Endothelial cell of hepatic sinusoid (primary cell): Measurements from ENCODE around the gene JPH3.
"Not testable (repeated sequence)": the region's sequence is repeated elsewhere in the genome, so short reads cannot be mapped to it uniquely, and the experiment has no call there.

Experiments used
- in situ Hi-C: cut with HindIII; loops from 2 replicates; pipeline ENCODE4 v1.10.0; 2017; ENCODE audit warnings: low sequenced_read_pairs

JPH3 gene

GRCh38 chr16:87572959-87573358 is 29.3 kb upstream of the JPH3 start:
- in situ Hi-C loops: loop anchor here (5.0 kb wide), 1 partner anchor 36 kb away; no protein-coding TSS in a partner anchor

DNA sequence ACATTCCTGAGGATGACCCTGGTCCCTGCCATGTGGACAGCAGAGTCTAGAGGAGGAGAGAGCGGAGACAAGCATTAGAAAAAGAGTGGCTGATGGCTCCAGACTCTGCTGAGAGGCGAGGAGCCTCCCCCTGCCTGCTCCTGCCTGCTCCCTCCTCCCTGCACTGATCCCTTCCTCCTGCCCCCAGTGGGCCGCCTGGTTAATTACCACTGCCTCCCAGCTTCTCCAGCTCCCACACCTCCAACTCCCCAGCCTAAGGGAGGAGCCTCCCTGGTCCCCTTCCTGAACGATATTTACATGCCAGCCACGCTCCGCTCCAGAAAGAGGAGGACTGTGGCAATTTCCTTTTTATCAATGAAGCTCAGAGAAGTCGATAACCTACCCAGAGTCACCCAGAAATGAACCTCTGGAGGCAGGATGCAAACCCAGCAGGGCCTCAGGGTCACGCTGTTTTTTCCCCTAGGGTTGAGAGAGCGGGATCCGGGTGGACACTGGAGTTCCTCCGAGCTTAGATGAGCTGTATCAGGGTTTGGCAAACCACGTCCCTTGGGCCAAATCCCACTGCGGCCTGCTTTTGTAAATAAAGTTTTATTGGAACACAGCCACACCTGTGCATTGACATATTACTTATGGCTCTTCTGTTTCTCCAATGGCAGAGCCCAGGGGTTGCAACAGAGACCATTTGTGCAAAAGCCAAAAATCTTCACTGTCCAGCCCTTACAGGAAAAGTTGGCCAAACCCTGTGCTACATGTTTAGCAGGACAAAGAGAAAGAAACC is 27.1 kb upstream of the JPH3 start:
- in situ Hi-C loops: no loop called here

- in situ Hi-C loops: no loop called here
Measured at GRCh38 chr16:87576171-87576570, 26.1 kb upstream of the JPH3 start.

DNA sequence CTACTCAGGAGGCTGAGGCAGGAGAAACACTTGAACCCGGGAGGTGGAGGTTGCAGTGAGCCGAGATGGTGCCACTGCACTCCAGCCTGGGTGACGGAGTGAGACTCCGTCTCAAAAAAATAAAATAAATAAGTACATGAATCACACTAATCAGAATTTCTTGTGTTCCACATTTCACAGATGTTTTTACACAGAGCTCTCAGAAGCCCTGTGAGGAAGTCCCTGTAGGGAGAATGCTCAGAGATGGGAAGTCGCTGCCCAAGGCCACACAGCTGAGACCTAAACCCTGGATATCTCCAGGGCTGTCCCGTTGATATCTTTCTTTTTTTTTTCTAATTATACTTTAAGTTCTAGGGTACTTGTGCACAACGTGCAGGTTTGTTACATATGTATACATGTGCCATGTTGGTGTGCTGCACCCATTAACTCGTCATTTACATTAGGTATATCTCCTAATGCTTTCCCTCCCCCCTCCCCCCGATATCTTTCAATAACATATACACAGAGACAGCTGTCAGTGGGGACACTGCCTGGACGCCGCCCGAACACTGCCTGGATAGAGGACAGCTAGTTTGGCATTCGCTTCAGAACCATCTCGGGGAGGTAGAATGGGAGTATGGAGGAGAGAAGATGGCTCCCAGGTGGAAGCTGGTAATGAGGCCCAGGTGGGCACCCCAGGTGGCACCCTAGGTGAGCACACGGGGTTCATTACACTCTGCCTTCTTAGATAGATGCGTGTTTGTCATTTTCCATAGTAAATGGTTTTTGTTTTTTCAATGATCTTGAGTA is 24.0 kb upstream of the JPH3 start:
- in situ Hi-C loops: not testable (repeated sequence)

GRCh38 chr16:87579691-87580090 is 22.6 kb upstream of the JPH3 start:
- in situ Hi-C loops: no loop called here

GRCh38 chr16:87580855-87581261 is 21.4 kb upstream of the JPH3 start:
- in situ Hi-C loops: no loop called here

DNA sequence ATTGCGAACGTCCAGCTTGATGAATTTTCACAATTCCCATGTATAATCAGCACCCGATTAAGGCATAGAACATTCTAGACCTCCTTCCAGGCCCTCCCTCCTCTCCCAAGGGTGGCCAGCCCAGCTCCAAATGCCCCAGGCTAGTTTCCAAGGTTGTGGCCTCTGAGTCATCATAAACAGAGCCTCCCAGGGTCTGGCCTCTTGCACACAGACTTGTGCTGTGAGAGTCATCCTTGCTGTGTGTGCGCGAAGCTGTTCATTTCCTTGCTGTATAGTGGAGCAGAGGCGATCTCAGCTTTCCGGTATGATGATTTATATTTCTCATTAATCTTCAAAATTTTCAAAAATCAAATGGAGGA is 20.5 kb upstream of the JPH3 start:
- in situ Hi-C loops: no loop called here

GRCh38 chr16:87582216-87582965 is 19.9 kb upstream of the JPH3 start:
- in situ Hi-C loops: no loop called here

DNA sequence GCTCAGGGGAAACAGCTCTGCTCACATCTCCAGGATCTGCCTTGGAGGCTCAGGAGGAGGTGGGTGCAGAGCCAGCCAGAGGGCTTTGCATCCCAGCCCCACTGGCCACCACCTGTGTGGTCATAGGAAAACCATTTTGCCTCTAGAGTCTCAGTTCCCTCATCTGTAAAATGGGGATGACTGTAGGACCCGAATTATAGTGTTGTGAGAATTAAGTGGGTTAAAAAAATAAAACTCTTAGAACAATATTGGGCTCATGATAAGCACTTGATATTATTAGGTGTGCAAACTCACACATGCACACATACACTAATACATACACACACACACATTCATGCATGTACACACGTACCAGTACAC is 19.4 kb upstream of the JPH3 start:
- in situ Hi-C loops: no loop called here

- in situ Hi-C loops: no loop called here
Measured at GRCh38 chr16:87583453-87584131, 18.7 kb upstream of the JPH3 start.

GRCh38 chr16:87584271-87584670 is 18.0 kb upstream of the JPH3 start:
- in situ Hi-C loops: no loop called here

GRCh38 chr16:87584975-87585374 is 17.3 kb upstream of the JPH3 start:
- in situ Hi-C loops: no loop called here

GRCh38 chr16:87585442-87586200 is 16.7 kb upstream of the JPH3 start:
- in situ Hi-C loops: no loop called here

DNA sequence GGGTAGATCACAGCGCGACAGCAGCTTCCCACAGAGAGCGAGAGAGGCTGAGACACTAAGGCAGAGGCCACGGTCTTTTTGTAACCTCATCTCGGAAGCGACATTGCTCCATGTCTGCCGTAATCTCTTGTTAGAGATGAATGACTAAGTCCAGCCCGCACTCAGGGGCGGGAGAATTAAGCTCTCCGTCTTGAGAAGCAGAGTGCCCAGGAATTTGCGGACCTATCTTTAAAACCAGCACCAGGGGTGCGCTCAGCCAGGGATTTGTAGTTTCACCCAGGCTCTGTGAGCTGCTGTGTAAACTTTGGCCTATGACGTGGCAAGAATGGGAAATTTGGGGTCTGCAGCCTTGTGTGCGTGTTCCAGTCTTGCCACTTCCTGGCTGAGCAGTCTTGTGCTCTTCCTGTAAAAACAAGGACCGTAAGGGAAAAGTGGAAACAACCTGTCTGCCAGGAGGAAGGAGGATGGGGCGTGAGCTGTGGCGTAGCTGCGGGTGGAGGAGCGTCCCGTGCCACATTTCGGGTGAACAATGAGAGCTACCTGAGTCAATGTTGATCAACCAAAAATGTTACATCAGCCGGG is 16.0 kb upstream of the JPH3 start:
- in situ Hi-C loops: no loop called here

DNA sequence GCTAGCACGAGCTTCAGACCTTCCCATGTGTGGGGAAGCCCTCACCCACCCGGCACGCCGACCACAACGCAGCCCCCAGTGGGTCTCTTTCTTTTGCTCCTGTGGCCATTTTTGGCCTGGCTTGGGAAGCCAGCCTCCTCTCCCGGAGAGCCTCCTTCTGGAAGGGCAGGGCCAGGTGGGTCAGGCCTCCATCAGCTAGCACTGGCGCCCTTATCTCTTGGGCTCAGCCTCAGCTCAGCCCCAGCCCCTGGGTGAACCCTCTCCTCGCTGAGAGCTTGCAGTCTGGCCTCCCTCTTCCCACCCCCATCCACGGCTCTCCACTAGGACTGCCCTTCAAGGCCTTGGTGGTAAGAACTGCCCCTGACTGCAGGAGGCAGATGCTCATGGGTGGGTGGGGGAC is 14.7 kb upstream of the JPH3 start:
- in situ Hi-C loops: no loop called here

DNA sequence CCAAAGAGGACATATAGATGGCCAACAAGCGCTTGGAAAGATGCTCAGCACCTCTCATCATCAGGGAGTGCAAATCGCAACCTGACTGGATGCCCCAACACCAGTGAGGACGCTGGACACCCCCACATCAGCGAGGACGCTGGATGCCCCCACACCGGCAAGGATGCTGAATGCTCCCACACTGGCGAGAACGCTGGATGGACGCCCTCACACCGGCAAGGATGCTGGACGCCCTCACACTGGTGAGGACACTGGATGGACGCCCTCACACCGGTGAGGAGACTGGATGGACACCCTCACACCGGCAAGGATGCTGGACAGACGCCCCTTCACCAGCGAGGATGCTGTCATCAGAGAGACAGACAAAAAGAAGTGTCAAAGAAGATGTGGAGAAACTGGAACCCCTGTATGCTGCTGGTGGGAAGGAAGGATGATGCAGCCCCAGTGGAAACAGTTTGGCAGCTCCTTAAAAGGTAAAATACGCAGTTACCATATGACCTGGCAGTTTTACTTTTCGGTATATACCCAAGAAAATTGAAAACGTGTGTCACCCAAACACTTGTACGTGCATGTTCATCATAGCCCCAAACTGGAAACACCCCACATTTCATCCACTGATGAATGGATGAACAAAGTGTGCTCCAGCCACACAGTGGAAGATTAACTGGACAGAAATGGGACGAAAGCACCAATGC is 10.1 kb upstream of the JPH3 start:
- in situ Hi-C loops: no loop called here

DNA sequence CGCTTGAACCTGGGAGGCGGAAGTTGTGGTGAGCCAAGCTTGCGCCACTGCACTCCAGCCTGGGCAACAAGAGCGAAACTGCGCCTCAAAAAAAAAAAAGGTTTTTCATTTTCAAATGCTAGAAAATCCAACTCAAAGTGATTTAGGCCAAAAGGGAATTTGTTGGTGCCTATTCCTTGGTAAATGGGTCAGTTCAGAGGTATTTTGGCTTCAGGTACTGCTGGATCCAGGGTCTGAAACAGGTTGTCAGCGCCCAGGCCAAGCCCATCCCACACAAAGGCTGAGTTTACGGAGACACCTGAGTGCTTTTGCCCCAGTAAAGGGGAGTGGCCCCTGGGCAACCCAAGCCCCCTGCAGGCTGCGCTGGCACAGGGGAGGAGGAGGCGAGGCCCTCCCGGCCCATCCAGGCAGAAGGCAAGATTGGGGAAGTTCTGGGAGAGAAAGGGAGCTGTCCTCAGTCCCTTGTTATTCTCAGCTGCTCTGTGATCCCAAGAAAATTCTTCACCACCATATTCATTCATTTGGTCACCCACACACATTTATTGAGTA is 8.5 kb upstream of the JPH3 start:
- in situ Hi-C loops: no loop called here

GRCh38 chr16:87595712-87596111 is 6.6 kb upstream of the JPH3 start:
- in situ Hi-C loops: no loop called here

GRCh38 chr16:87597324-87597830 is 4.9 kb upstream of the JPH3 start:
- in situ Hi-C loops: no loop called here
